GM12873 (cell line): Measurements from ENCODE around the gene GFRA3.

ENCODE experiments used
- TF ChIP-seq, protein P1 (sequence below): IDR thresholded peaks from 2 replicates; pipeline ENCODE4 v1.5.1; 2012; ENCODE audit warnings: low read depth, mild to moderate bottlenecking, moderate library complexity, low read length, control low read depth; ENCODE audit not compliant: insufficient read depth; ENCODE audit errors: missing control alignments

The GFRA3 gene, protein sequence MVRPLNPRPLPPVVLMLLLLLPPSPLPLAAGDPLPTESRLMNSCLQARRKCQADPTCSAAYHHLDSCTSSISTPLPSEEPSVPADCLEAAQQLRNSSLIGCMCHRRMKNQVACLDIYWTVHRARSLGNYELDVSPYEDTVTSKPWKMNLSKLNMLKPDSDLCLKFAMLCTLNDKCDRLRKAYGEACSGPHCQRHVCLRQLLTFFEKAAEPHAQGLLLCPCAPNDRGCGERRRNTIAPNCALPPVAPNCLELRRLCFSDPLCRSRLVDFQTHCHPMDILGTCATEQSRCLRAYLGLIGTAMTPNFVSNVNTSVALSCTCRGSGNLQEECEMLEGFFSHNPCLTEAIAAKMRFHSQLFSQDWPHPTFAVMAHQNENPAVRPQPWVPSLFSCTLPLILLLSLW

DNA sequence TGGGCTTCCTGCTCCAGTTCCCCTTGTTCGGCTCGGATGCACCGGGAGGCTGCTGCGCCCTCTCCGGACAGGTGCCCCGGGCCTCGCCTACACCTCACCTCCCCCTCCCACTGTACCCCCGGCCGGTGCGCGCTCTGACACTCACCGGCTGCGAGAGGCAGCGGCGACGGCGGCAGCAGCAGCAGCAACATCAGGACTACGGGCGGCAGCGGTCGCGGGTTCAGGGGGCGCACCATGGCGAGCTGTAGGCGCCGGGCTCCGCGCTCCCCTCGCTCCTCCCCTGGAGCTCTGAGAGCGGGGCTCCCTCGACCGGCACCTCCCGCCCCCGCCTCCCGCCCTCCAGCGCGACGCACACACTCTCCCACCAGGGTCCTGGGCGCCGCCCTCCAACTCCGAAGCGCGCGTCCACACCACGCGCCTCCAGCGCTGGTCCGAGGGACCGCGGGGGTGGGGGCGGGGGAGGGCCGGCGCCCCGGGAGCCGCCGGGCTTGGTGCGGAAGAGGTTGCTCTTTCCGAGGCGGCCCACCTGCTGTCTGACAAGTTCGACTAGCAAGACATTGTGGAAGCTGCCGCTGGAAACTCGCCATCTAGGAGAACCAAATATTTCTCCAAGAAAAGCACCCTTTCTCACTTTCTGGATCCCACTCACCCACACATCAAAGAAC is at the start of gene GFRA3:
GFRA3 (minus strand) TSS at position 433 of the 665 bp plus-strand sequence; CDS start at position 236, 197 bp downstream.
- TF ChIP-seq, protein P1, sequence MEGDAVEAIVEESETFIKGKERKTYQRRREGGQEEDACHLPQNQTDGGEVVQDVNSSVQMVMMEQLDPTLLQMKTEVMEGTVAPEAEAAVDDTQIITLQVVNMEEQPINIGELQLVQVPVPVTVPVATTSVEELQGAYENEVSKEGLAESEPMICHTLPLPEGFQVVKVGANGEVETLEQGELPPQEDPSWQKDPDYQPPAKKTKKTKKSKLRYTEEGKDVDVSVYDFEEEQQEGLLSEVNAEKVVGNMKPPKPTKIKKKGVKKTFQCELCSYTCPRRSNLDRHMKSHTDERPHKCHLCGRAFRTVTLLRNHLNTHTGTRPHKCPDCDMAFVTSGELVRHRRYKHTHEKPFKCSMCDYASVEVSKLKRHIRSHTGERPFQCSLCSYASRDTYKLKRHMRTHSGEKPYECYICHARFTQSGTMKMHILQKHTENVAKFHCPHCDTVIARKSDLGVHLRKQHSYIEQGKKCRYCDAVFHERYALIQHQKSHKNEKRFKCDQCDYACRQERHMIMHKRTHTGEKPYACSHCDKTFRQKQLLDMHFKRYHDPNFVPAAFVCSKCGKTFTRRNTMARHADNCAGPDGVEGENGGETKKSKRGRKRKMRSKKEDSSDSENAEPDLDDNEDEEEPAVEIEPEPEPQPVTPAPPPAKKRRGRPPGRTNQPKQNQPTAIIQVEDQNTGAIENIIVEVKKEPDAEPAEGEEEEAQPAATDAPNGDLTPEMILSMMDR: no peak

DNA sequence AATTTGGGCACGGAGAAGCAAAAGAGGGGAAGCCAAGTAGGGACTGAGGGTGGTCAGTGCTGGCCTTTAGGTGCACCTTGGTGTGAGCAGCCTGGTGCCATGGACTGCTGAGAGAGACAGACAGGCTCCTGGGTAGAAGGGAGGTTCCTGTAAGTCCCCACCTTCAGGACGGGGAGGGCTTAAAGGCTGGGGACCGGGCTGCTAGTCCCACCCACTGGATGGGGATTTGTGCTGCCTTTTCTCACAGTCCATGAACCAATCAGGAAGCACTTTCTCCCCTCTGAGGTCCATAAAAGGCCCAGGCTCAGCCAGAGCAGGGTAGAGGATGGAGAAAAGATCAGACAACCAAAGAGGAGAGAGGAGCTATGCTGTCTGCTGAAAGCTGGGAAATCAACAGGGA is 41.9 kb upstream of the GFRA3 start:
- TF ChIP-seq, protein P1: no peak

DNA sequence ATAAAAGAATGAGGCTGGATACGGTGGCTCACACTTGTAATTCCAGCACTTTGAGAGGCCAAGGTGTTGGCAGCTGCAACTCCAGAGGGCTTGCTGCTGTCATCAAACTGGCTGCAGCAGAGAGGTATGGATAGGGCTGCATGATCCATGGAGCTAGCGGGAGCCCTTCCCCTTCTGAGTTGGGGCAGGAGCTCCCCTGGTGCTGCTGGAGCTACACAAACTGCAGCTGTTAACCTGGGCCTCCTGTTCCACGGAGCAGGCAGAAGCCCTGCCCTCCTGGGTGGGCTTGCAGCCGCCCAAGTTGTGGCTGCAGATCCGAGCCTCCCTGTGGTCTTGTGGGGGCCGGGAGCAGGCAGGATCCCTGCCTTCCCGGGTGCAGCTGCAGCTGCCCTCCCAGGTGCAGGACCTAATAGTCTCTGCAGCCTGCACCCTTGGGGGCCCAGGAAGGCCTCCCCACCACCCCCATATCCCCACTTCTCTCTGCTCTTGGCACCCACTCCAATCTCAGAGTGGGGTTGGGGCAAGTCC is 41.4 kb upstream of the GFRA3 start:
- TF ChIP-seq, protein P1: no peak

DNA sequence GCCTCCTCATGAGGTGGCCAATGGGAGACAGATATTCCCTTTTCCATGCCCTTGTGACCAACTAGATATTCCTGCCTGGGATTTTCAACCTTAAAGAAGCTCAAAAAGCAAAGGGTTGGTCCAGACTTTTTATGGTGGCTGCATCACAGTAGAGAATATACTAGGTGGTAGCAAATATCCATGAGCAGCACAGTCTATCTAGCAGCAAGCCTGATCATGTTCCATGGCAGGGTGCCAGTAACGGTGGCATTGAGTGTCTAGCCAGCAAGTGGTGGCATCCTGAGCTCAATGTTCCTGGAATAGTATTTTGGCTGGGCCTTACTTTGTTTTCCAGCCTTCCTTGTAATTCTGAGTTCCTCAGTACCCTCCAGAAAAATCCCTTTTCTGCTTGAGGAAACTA is 31.4 kb upstream of the GFRA3 start:
- TF ChIP-seq, protein P1: no peak

DNA sequence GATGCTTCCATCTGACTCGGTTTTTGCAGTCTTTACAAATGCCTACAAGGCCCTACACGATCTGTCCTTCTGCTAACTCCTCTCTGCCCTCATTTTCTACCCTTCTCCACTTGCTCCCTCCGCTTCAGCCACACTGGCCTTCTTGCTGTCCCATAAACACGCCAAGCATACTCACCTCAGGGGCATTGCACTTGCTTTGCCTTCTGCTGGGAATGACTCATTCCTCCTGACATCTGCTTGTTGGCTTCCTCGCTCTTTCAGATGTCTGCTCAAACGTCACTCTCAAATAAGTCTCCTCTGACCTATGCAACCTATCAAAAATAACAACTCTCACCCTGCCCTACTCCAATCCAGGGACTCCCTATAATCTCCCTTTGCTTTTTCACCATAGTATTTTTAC is 29.0 kb upstream of the GFRA3 start:
- TF ChIP-seq, protein P1: no peak

DNA sequence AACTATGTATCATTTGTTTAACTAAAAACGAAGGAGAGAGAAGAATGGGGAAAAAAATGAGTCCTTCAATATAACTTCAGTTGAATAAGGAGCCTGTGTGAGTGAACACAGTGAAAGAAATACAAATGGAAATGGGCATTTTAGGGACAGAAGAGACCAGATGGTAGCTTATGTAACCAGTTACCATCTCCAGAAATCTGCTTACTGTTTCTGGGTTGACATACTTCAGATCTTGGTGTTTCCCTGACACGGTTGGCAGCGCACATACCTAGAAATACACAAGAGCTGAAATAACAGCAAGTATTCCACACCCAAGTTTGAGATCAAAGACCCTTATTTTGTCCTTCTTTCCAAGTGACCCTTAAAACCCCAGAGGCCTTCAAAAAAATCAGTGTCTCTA is 14.9 kb upstream of the GFRA3 start:
- TF ChIP-seq, protein P1: no peak

DNA sequence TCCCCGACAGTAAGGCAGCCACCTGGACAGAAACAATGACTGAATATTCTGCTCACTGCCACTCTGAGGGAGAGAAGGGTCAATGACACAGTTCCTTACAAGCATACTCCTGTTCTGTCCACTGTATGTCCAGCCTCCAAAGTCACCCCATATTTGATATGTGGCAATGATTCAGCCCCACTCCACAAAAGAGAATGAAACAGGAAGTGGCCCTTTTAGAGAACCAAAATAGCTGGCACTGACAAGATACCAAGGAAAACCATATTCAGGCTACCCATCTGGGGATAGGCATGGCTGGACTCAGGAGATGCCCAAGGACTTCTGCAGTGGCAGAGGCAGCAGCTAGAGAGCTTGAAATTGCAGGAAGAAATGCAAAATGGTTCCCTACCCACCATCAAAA is 12.8 kb upstream of the GFRA3 start:
- TF ChIP-seq, protein P1: no peak
